GM23338 (cell line): ENCODE data around the gene PIK3IP1.

Experiments used
- POLR2AphosphoS5 ChIP-seq: IDR thresholded peaks from 2 replicates; pipeline ENCODE4 v1.6.1; 2016; ENCODE audit warnings: antibody characterized with exemption, low read depth
- TF ChIP-seq, protein P1 (sequence below), 2 experiments: fragments of 200-600 bp in 1 of 2; sonication (generic) in 1 of 2; conservative IDR thresholded peaks; 2 replicates each; pipeline versions ENCODE4 v1.5.1 to v1.6.1; 2016 to 2017; ENCODE audit warnings: antibody characterized with exemption in 2 of 2, low read depth in 2 of 2, mild to moderate bottlenecking in 2 of 2, moderate library complexity in 1 of 2

DNA sequence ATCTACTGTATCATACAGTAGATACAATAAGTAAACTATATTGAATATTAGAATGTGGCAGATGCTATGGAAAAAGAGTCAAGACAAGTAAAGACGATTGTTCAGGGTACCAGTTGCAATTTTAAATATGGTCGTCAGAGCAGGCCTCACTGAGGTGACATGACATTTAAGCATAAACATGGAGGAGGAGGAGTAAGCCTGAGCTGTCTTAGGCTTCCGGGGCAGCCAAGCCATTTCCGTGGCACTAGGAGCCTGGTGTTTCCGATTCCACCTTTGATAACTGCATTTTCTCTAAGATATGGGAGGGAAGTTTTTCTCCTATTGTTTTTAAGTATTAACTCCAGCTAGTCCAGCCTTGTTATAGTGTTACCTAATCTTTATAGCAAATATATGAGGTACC lies 14.5 kb downstream of the PIK3IP1 start:
- TF ChIP-seq, protein P1, sequence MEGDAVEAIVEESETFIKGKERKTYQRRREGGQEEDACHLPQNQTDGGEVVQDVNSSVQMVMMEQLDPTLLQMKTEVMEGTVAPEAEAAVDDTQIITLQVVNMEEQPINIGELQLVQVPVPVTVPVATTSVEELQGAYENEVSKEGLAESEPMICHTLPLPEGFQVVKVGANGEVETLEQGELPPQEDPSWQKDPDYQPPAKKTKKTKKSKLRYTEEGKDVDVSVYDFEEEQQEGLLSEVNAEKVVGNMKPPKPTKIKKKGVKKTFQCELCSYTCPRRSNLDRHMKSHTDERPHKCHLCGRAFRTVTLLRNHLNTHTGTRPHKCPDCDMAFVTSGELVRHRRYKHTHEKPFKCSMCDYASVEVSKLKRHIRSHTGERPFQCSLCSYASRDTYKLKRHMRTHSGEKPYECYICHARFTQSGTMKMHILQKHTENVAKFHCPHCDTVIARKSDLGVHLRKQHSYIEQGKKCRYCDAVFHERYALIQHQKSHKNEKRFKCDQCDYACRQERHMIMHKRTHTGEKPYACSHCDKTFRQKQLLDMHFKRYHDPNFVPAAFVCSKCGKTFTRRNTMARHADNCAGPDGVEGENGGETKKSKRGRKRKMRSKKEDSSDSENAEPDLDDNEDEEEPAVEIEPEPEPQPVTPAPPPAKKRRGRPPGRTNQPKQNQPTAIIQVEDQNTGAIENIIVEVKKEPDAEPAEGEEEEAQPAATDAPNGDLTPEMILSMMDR (conservative IDR thresholded peaks at IDR 0.05; ENCODE audit: low read depth in 2 of 2) = no peak
- no peak for TF ChIP-seq POLR2AphosphoS5
